Prostate gland (tissue), 2 donors: ENCODE measurements around the gene GALNT7.

Experiments
- CTCF ChIP-seq, 4 experiments: fragments of 200-600 bp in 2 of 4; fragments of 450-650 bp in 2 of 4; sonication (generic) in 2 of 4; IDR thresholded peaks; 1 replicate in 3 of 4; 2 replicates in 1 of 4; pipeline ENCODE4 v1.5.1; 2016 to 2019; ENCODE audit warnings: antibody characterized with exemption in 4 of 4, mild to moderate bottlenecking in 2 of 4, moderate library complexity in 2 of 4
- POLR2A ChIP-seq: fragments of 450-650 bp; IDR thresholded peaks from one replicate; pipeline ENCODE4 v1.6.1; 2016; ENCODE audit warnings: antibody characterized with exemption, mild to moderate bottlenecking

DNA sequence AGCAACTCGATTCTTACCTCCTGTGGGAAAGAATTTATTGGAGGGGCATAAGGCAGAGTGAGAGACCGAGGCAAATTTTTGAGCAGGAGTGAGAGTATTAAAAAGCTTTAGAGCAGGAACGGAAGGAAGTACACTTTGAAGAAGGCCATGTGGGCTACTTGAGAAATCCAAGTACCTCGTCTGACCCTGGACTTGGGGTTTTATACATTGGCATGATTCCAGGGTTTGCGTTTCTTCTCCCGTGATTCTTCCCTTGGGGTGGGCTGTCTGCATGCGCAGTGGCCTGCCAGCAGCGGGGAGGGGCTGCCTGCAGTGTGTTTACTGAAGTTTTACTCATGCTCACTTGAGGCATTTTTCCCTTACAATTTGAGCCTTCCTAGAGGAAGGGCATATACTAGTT lies 3.4 kb downstream of the GALNT7 start:
- TF ChIP-seq CTCF (IDR thresholded peaks at IDR 0.05) (no peak), POLR2A (no peak)
